ENCODE measurements around the gene MYLK. TPM values are rescaled to one million over a fixed set of nuclear protein-coding genes. Genes with fewer than 3 reads are reported as not detected.

MYLK gene
- polyA plus RNA-seq, 3 donors: 0.35 to 1.3 (median 0.51) TPM

- H3K27me3 Mint-ChIP-seq (ENCODE audit: low read depth in 3 of 3): peaks cover 4 to 7% (median 5%) of the 10 kb centered on the region in 3 donors
- peak overlapping the region in 1 of 7 donors; percentile 18 for H3K27ac Mint-ChIP-seq
- Histone ChIP-seq H3K36me3 (replicated peaks in 1 of 2; ENCODE audit: control insufficient read depth in 1 of 2, insufficient read depth in 2 of 2, low read length in 2 of 2) (no peaks in the 10 kb centered on the region), H3K4me3 (replicated peaks in 1 of 3; ENCODE audit: low read depth in 2 of 3, low read length in 3 of 3) (no peak overlapping the region), H2AFZ (ENCODE audit: insufficient read depth, low read depth, low read length, poor library complexity, severe bottlenecking) (no peak overlapping the region), H3K79me2 (ENCODE audit: insufficient read depth, low read length) (no peaks in the 10 kb centered on the region), H3K4me2 (replicated peaks; ENCODE audit: extremely low read depth, low read length, poor library complexity, severe bottlenecking) (no peak overlapping the region), H4K20me1 (ENCODE audit: insufficient read depth, low read length) (no peaks in the 10 kb centered on the region), H3K27ac (ENCODE audit: low read depth in 1 of 2, low read length in 2 of 2) (no peak overlapping the region), H3K4me1 (ENCODE audit: control insufficient read depth in 1 of 2, insufficient read depth in 2 of 2, low read length in 2 of 2) (no peaks in the 10 kb centered on the region), H3K27me3 (ENCODE audit: control insufficient read depth in 2 of 2, insufficient read depth in 2 of 2, low read length in 2 of 2) (no peaks in the 10 kb centered on the region), H3K9me3 (replicated peaks in 1 of 2; ENCODE audit: control insufficient read depth in 1 of 2, insufficient read depth in 1 of 2, low read length in 2 of 2) (no peaks in the 10 kb centered on the region), H3K9ac (ENCODE audit: insufficient read depth, low read length, poor library complexity, severe bottlenecking) (no peak overlapping the region)
- peaks cover 8% of the 10 kb centered on the region for H3K4me1 Mint-ChIP-seq
- no peak overlapping the region for H3K4me3 Mint-ChIP-seq
- TF ChIP-seq, protein P1, sequence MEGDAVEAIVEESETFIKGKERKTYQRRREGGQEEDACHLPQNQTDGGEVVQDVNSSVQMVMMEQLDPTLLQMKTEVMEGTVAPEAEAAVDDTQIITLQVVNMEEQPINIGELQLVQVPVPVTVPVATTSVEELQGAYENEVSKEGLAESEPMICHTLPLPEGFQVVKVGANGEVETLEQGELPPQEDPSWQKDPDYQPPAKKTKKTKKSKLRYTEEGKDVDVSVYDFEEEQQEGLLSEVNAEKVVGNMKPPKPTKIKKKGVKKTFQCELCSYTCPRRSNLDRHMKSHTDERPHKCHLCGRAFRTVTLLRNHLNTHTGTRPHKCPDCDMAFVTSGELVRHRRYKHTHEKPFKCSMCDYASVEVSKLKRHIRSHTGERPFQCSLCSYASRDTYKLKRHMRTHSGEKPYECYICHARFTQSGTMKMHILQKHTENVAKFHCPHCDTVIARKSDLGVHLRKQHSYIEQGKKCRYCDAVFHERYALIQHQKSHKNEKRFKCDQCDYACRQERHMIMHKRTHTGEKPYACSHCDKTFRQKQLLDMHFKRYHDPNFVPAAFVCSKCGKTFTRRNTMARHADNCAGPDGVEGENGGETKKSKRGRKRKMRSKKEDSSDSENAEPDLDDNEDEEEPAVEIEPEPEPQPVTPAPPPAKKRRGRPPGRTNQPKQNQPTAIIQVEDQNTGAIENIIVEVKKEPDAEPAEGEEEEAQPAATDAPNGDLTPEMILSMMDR (IDR thresholded peaks at IDR 0.05): no peak
- WGBS (ENCODE audit: insufficient coverage): 93% methylated on average over 3 of the region's 3 CpGs
- no peaks in the 10 kb centered on the region for H3K36me3 Mint-ChIP-seq
- no peak for DNase-seq
- intact Hi-C loops (cut with micrococcal nuclease): no loop called here
- no peaks in the 10 kb centered on the region for H3K9me3 Mint-ChIP-seq
Observed at GRCh38 chr3:123670743-123671142, 213.4 kb downstream of the MYLK start.

DNA sequence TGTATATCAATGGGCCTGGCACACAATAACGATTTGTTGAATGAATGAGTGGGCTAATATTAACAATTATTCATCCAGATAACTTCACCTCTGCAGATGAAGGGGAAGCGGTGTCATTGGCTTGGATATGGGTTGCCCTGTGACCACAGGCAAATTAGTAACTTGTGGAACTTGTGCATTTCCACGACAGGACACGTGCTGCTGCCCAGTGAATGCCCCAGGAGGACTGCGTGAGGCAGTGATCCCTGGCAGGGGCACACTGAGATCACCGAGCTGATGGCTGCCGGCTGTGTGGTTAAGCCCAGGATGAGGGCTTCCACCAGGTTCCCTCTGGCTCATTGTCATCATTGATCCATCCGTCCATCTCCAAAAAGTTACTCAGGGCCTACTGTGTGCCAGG, 215.2 kb downstream of the MYLK start:
- intact Hi-C loops (cut with micrococcal nuclease): no loop called here
- no peak overlapping the region for H3K27ac ChIP-seq (ENCODE audit: low read depth in 1 of 2, low read length in 2 of 2)
- no peaks in the 10 kb centered on the region for H3K4me1 ChIP-seq (ENCODE audit: control insufficient read depth in 1 of 2, insufficient read depth in 2 of 2, low read length in 2 of 2)
- Mint-ChIP-seq H3K4me3 (no peak overlapping the region), H3K36me3 (no peaks in the 10 kb centered on the region), H3K27ac (no peak overlapping the region), H3K4me1 (peaks cover 8% of the 10 kb centered on the region), H3K9me3 (no peaks in the 10 kb centered on the region), H3K27me3 (ENCODE audit: low read depth in 3 of 3) (peaks cover 1 to 7% (median 5%) of the 10 kb centered on the region in 3 donors)
- WGBS (ENCODE audit: insufficient coverage): 99% methylated on average over 7 of the region's 8 CpGs
- H3K9ac ChIP-seq (ENCODE audit: insufficient read depth, low read length, poor library complexity, severe bottlenecking): no peak overlapping the region
- H3K9me3 ChIP-seq (replicated peaks in 1 of 2; ENCODE audit: control insufficient read depth in 1 of 2, insufficient read depth in 1 of 2, low read length in 2 of 2): no peaks in the 10 kb centered on the region
- no peak overlapping the region for H3K4me2 ChIP-seq (replicated peaks; ENCODE audit: extremely low read depth, low read length, poor library complexity, severe bottlenecking)
- H3K4me3 ChIP-seq (replicated peaks in 1 of 3; ENCODE audit: low read depth in 2 of 3, low read length in 3 of 3): no peak overlapping the region
- no peaks in the 10 kb centered on the region for H3K27me3 ChIP-seq (ENCODE audit: control insufficient read depth in 2 of 2, insufficient read depth in 2 of 2, low read length in 2 of 2)
- DNase-seq: no peak
- no peak overlapping the region for H2AFZ ChIP-seq (ENCODE audit: insufficient read depth, low read depth, low read length, poor library complexity, severe bottlenecking)
- H3K36me3 ChIP-seq (replicated peaks in 1 of 2; ENCODE audit: control insufficient read depth in 1 of 2, insufficient read depth in 2 of 2, low read length in 2 of 2): no peaks in the 10 kb centered on the region
- no peaks in the 10 kb centered on the region for H4K20me1 ChIP-seq (ENCODE audit: insufficient read depth, low read length)
- TF ChIP-seq, protein P1 (IDR thresholded peaks at IDR 0.05): no peak
- no peaks in the 10 kb centered on the region for H3K79me2 ChIP-seq (ENCODE audit: insufficient read depth, low read length)

All from CD14-positive monocyte (primary cell).